Stimulated activated CD8-positive, alpha-beta memory T cell treated with anti-CD3 and anti-CD28 coated beads, Interleukin-7, amount 100 ng/mL, for 4 hours (primary cell): Measurements from ENCODE around the gene ENPP7.
A peak's percentile ranks its signal among the peaks of the same experiment; 100 is the strongest.
"Not testable (repeated sequence)": the region's sequence is repeated elsewhere in the genome, so short reads cannot be mapped to it uniquely, and the experiment has no call there.

ENCODE experiments used
- DNase-seq, 2 donors: peaks; one replicate each; pipeline ENCODE4 v3.0.0-alpha.2; 2020; ENCODE audit warnings: low read depth in 2 of 2

The ENPP7 gene

DNA sequence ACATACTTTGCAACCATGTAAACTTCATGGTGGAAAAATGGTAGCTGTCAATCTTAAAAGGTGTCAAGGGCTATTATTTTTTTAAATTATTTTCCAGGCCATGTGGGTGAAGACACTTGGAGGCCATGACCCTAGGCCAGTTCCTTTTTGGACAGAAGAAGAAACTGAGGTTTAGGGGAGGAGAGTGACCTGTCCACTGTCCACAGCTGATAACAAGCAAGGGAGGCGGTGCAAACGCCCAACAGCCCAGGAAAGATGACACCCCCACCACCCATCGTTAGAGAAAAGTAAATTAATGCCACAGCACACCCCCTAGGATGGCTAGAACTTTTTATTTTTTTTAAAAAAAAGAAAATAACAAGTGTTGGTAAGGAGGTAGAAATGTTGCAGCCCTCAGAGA is 19.2 kb downstream of the ENPP7 start:
- DNase-seq: no peak

DNA sequence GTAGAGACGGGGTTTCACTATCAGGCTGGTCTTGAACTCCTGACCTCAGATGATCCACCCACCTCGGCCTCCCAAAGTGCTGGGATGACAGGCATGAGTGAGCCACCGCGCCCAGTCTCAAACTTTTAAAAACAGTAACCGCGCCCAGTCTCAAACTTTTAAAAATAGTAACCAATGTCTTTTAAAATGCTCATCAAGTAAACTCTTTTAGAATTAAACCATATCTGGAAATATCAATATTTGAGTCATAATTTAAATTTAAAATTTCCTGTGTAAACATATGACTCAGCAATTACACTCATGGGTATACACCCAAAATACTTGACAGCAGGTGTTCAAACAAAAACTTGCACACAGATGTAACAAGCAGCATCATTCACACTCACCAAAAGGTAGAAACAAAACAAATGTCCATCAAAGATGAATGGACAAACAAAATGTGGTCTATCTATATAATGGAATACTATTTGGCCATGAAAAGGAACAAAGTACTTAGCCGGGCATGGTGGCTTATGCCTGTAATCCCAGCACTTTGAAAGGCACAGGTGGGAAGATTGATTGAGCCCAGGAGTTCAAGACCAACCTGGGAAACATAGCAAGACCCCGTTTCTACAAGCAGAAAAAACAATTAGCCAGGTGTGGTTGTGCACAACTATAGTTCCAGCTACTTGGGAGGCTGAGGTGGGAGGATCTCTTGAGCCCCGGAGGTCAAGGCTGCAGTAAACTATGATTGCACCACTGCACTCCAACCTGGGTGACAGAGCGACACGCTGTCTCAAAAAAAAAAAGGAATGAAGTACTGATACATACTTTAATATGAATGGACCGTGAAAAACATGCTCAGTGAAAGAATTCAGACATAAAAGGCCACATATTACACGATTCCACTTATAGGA is 20.2 kb downstream of the ENPP7 start:
- no peak for DNase-seq

DNA sequence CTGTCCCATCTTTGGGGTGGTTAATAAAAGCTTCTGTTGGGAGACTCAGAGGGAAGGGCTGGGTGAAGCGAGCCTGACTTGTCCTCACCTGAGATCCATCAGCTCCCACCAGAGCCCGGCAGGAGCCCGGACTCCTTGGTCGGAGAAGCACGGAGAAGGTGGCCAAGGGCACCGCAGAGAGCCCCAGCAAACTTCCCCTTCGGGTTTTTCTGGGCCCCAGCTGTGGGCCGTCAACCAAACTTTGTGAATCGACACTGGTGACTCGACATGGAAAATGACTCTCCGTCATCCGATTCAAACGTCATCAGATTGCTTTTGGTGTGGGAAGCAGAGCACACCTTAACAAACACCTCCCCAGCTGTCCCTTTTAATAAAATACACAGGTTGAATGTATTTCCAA is 21.4 kb downstream of the ENPP7 start:
- DNase-seq: peak in 1 of 2 donors; percentile 2

DNA sequence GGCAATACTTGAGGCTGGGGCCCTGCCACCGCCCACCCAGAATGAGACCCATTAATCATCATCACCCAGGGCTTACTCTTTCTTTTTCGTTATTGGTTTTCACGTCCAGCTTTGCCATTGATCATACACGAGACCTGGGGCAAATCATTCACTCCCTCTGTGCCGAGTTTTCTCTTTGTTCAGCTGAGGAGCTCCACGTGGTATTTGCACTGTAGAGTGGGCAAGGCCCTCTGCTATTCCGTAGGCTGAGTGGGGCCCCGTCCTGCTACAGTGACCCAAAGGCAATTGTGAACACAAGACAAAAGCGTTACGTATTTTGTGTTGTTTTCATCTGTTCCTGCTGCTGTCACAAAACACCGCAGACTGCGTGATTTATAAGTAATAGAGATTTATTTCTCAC is 23.6 kb downstream of the ENPP7 start:
- DNase-seq: no peak

DNA sequence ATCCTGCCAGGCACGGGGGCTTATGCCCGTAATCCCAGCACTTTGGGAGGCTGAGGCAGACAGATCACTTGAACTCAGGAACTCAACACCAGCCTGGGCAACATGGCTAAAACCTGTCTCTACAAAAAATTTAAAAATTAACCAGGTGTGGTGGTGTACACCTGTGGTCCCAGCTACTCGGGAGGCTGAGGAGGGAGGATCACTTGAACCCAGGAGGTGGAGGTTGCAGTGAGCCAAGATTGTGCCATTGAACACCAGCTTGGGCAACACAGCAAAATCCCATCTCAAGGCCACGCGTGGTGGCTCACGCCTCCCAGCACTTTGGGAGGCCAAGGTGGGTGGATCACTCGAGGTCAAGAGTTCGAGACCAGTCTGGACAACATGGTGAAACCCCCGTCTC is 24.2 kb downstream of the ENPP7 start:
- not testable (repeated sequence) for DNase-seq

DNA sequence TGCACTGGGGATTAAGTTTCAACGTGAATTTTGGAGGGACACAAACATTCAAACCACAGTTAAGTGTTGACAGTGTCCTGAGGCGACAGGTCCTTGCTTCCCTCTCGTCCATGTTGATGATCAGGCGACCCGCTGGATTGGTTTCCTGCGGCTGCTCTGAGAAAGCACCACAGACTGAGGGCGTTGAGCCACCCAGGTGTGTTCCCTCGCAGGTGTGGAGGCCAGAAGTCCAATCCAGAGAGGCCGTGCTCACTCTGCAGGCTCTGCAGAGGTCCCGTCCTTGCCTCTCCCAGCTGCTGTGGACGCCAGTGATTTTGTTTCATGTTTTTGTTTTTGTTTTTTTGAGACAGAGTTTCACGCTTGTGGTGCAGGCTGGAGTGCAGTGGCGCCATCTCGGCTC is 24.8 kb downstream of the ENPP7 start:
- no peak for DNase-seq

DNA sequence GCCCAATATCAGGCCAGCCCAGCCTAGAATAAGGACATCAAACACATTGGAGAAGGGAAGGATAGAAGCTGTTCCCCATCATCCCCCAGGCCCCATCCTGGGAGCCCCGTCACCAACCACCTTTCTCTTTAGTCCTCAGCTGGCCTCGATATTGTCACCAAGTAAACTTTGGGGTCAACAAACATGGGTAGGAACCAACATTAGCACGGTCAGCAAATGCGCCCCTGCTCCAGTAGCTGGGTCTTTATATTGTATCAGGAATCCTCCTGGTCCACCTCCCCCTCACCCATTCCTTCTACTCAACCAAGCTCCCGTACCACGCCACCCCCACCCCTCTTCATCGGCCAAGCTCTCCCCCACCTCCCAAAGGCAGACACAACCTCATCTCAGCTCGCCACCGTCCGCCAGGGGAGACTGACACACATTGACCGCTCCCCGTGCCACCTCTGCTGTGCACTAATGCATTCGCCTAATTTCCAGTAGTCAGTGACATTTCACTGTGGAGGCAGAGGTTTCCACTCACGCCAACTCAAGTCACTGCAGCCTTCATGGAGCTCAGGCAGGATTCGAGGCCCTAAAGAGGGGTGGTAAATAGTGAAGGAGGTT is 26.5 kb downstream of the ENPP7 start:
- DNase-seq: no peak

DNA sequence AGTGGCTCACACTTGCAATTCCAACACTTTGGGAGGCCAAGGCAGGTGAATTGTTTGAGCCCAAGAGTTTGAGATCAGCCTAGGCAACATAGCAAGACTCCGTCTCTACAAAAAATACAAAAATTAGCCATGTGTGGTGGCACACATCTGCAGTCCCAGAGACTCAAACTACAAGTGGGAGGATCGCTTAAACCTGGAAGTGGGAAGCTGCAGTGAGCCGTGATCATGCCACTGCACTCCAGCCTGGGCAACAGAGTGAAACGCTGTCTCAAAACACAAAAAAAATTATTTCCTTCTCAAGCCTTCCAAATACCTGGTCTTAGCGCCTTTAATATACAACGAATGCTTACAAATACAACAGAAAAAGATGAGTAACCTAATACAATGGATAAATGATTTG is 27.5 kb downstream of the ENPP7 start:
- no peak for DNase-seq

DNA sequence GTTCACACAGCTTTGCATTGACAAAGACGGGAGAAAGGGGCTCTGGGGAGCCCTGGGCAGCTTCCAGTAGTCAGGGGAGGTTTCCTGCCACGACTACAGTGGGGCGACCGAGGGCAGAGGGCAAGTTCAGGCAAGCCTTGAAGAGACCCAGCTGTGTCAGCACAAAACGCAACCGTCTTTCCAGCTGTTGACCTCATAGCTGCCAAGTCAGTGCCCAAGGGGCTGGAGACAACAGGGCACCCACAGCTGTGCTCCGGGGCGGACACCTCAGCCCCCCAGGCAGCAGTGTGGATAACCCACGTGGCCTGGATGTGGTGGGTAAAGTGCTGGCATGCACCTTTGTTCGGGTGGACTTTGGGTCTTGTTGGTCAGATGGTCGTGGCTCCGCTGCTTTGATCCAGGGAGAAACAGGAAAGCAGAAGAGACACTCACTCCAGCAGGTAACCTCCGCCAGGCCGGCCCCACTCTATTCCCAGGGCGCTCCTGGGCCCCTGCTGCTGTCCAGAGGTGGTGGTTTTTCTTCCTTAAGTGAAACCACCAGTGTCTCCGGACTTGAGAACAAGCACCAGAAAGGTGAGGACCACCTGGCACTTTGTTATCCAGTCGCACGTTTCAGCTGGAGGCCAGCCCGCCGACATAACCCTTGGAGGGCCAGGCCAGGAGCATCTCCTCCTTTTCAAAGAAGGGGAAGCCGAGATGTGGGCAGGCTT is 29.6 kb downstream of the ENPP7 start:
- DNase-seq: no peak

DNA sequence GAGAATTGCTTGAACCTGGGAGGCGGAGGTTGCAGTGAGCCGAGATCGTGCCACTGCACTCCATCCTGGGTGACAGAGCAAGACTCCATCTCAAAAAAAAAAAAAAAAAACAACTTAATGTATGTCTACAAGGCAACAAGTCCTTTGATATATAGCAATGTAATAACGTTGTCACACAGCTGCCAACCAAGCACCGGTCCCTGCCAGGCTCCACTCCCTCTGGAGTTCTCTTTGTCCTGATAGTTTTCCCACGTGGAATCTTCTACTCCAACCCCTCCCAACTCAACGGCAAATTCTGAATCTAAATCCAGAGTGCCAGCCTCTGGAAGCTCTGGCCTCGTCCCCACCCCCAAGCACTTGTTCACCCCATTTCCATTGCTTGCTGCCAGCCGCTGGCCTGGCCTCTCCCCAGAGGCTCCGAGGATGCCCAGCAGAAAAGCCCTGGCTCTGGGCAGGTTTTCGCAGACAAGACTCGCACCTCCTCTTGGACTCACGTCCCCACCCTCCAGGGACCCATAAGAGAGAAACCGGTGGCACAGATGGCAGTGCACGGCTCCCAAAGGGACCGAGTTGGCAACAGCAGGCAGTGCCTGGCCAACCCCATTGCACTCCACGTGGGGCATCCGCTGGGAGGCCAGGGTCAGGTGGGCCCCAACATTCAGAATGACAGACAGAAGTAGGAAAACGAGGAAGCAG is 31.3 kb downstream of the ENPP7 start:
- DNase-seq: no peak

DNA sequence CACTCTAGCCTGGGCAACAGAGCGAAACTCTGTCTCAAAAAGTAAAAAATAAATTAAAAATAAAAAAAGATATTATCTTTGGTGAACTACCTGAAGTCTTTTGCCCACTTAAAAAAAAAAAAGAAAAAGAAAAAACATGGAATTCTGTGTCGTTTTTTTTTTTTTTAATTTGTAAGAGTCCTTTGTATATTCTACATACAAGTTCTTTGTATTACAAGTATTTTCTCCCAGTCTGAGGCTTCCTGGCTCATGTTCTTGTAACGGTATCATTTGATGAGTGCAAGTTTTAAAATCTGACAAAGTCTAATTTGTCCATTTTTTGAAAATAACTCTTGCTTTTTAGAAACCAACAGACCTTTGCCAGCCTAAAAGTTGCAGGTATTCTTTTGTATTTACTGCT is 35.0 kb downstream of the ENPP7 start:
- no peak for DNase-seq

DNA sequence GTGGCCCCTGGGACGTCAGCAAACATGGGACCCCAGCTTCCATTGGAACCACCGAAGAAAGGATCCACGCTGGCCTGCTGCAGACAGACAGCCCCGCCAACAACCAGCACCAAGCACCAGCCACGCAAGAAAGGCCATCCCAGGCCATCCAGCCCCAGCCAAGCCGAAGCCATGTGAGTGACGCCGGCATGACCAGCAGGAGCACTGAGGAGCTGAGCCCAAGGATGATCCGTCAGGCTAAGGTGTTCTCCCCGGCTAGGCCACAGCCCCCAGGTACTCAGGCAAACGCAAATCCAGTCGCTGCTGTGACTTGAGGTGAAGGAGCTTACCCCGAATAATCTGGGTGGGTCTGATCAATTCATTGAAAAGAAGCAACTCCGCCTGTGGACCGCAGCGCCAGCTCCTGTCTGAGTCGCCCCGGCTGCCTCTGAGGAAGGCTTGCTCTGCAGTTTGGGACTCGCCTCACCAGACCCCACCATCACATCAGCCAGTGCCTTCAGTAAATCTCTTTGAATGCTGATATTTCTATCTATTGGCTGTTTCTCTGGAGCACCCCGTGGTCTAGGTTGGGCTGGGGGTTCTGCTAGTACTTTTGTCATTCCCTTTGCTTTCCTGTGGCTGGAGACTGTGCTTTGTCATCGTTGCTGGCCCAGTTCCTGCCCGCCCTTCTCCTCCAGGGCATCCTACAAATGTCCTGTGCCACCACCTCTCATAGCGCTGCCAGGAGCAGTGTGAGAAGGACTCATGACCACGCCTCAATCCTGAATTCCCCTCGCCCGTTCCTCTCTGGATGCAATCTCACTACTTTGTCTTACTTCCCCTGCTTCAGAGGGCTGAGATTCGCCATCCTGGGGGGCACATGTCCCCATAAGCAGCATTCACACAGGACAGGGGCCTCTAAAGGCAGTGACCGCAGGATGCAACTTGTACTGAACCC is 39.1 kb downstream of the ENPP7 start:
- DNase-seq: no peak

DNA sequence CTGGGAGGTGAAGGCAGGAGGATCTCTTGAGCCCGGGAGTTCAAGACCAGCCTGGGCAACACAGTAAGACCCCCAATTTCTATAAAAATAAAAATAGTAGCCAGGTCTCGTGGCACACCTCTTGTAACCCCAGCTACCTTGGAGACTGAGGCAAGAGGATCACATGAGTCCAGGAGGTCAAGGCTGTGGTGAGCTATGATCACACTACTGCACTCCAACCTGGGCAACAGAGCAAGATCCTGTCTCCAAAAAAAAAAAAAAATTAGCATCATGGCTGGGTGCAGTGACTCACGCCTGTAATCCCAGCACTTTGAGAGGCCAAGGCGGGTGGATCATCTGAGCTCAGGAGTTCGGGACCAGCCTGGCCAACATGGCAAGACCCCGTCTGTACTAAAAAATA is 40.5 kb downstream of the ENPP7 start:
- DNase-seq: no peak

DNA sequence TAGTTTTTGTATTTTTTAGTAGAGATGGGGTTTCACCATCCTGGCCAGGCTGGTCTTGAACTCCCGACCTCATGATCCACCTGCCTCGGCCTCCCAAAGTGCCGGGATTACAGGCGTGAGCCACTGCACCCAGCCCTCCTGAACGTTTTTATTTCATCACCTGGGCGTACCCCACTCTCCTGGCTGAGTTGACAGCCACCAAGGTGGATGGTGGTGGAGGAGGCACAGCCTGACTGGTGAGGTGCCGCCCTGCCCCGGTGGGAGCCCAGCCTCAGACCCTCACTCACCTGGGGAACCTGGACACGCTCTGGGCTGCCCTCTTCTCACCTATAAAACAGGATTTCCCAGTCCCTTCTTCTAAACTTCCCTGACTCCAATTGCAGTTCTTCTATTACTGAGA is 42.0 kb downstream of the ENPP7 start:
- DNase-seq: not testable (repeated sequence)

DNA sequence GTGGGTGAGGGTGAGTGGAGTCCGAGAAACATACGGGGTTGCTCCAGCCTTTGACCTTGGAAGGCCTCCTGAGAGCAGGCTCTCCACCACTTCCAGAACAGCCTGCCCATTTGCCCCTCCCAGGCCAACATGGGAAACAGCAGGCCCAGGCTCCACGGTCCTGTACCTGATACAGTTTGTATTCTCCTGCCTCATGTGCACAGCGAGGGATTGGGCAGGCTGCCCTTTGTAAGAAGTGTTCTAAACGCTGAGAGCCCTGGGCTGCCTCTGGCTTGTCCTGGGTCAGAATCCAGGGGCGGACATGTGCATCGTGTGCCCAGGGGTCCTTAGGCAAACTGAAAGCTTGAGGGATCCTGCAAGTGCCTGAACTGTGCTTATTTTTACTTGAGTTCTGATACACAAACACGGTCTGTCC is 43.8 kb downstream of the ENPP7 start:
- no peak for DNase-seq

DNA sequence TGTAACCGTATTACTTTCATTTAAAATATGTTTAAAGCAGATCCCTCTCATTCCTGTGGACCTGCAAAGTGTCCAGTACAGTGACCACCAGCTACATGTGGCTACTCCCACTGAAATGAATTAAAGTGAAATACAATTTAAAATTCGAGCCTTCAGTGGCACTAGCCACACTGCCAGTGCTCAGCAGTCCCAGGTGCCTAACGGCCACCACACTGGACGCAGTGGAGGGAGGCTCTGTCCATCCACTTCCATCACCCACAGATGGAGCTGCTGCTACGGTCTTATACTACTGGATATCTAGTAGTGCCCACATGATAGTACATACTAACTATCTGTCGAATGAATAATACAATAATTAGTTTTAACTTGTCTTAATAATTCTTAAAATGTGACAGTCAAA is 44.9 kb downstream of the ENPP7 start:
- DNase-seq: no peak

DNA sequence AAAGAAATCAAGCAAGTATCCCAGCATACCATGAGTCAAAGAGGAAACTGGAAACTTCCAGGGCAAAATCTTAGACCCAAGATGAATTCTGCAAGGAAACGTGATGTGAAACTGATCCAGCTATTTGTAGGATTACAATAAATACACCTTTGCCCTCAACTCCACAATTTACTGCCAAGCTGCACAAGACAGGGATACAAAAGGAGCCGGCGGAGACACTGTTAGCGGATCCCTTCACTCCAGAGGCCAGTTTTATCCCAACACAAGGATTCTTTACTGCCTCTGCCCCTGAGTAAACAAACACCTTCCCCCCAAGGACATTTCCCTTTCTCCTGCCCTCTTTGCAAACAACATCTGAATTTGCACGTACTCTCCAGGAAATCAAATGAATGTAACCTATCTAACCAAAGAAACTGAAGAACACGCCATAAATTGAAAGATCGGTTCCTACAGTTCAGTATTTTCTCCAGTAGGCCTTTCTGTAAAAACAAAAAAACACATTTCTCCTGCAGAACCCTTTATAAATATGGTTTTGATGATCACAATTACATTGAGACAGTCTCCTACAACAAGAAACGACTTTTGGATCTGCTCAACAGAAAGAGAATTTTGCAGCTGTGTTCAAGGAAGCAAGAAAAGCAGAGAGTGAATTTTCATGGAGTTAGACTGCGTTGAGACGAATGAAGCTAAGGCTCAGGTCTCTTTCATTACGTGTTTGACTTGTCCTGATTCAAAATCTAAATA is 45.8 kb downstream of the ENPP7 start:
- no peak for DNase-seq

DNA sequence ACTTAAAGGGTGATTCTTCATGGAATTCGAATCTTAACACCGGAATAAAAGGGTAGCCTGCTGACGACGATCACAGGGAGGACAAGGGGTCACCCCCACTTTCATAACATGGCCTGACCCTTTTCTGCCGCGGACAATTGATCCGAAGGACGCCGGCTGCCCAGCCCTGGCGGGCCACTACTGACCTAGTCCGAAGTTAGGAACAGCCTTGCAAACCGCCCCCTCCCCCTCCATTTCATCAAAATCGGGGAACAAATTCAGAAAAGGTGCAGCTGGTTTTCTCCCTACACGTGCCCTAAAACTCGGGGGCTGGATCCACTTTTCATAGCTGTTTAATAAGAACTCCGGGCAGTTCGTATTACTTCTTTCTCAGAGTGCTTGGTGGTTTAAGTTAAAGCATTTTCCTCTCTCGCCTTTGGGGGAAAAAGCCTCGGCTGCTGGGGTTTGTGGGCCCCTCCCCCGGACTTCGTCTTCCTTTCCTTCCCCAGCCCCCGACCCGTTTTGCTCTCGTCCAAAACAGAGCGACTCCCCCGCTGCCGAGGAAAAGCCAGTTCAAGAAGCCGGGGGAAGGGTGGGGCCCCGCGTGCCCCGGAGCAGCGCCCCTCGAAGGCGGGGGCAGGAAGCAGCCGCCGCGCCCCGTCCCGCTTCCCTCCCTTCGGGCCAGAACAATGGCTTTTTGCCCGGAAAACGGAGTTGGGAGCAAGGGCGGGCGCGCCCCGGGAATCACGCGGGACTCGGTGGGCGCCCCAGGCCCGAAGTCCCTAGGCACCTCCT is 46.6 kb downstream of the ENPP7 start:
- no peak for DNase-seq

DNA sequence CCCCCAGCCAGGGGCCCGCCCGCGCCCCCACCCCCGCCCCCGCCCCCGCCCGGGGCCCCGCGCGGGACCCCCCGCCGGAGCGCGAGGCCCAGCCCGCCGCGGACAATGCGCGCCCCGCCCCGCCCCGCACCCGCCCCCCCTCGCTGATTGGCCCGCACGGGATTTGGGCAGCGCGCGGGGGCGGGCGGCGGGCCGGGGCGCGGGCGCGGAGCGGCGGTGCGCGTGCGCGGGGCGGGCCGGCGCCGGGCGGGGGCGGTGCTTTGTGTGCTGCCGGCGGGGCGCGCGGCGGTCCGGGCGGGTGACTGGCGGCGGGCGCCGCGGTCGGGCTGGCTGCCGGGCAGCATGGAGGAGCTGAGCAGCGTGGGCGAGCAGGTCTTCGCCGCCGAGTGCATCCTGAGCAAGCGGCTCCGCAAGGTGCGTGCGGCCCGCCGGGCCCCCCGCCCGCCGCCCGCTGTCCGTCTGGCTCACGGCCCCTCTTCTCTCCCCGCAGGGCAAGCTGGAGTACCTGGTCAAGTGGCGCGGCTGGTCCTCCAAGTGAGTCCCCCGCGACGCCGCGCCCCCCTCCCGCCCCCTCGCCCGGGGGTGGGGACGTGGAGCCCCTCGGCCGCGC is 47.3 kb downstream of the ENPP7 start, which contains the start of gene CBX2:
Gene CBX2 (plus strand): TSS at position 255 of the 610 bp plus-strand sequence. CDS start 88 bp downstream, at position 343.
- DNase-seq: peak; percentile 29 to 80
